Tibial nerve (tissue), 4 donors: ENCODE data around the gene FBXL17. TPM values are rescaled to one million over a fixed set of nuclear protein-coding genes. Genes with fewer than 3 reads are reported as not detected.

Source experiments
- DNase-seq, 2 donors: peaks; one replicate each; pipeline ENCODE4 v3.0.0-alpha.2; 2019; ENCODE audit warnings: low spot score in 2 of 2
- H3K27ac ChIP-seq, 4 donors: fragments of 200-600 bp; sonication (generic) in 3 of 4; one replicate each; pipeline ENCODE4 v1.5.1; 2017 to 2019; ENCODE audit warnings: mild to moderate bottlenecking in 1 of 4
- H3K27me3 ChIP-seq, 2 donors: fragments of 200-600 bp; sonication (generic) in 1 of 2; one replicate each; pipeline versions ENCODE4 v1.5.1 to v1.6.0; 2017 to 2019
- H3K36me3 ChIP-seq, 3 donors: fragments of 200-600 bp; sonication (generic); one replicate each; pipeline ENCODE4 v1.5.1; 2018 to 2019
- H3K4me1 ChIP-seq, 4 donors: fragments of 200-600 bp; sonication (generic) in 3 of 4; one replicate each; pipeline ENCODE4 v1.5.1; 2017 to 2019
- H3K4me3 ChIP-seq, 4 donors: fragments of 200-600 bp; sonication (generic) in 3 of 4; one replicate each; pipeline ENCODE4 v1.5.1; 2017 to 2019; ENCODE audit warnings: mild to moderate bottlenecking in 1 of 4, moderate library complexity in 1 of 4
- H3K9me3 ChIP-seq, 4 donors: fragments of 200-600 bp; sonication (generic) in 3 of 4; one replicate each; pipeline ENCODE4 v1.5.1; 2017 to 2019
- CTCF ChIP-seq, 5 experiments: fragments of 200-600 bp in 3 of 5; fragments of 450-650 bp in 2 of 5; sonication (generic) in 3 of 5; IDR thresholded peaks; one replicate each; pipeline ENCODE4 v1.5.1; 2016 to 2019; ENCODE audit warnings: antibody characterized with exemption in 5 of 5, mild to moderate bottlenecking in 3 of 5, moderate library complexity in 2 of 5
- EP300 ChIP-seq, 2 donors: sonication (generic); formaldehyde crosslinking; IDR thresholded peaks; one replicate each; pipeline ENCODE4 v1.6.1; 2017; ENCODE audit warnings: antibody characterized with exemption in 2 of 2, mild to moderate bottlenecking in 1 of 2
- POLR2A ChIP-seq, 2 donors: fragments of 450-650 bp; IDR thresholded peaks; one replicate each; pipeline ENCODE4 v1.6.1; 2017; ENCODE audit warnings: antibody characterized with exemption in 2 of 2, mild to moderate bottlenecking in 2 of 2, moderate library complexity in 2 of 2
- WGBS, 2 donors: methylation state at CpG; one replicate each; pipeline ENCODE4 v1.1.5; 2018; 5-methylcytosine and 5-hydroxymethylcytosine counted together
- total RNA-seq, 4 donors: library from RNA; depleted of rRNA; stranded (reverse); fragments of >200 nt; gene quantifications; one replicate each; pipeline ENCODE4 v1.1.0, GENCODE V29; 2016

The FBXL17 gene
- total RNA-seq, 4 donors from 2014 or later = 16.5 to 19.0 (median 17.6) TPM

- no peaks in the 10 kb centered on the region for H3K9me3 ChIP-seq
- H3K4me3 ChIP-seq = no peak overlapping the region
- no peak overlapping the region for H3K27ac ChIP-seq
- H3K36me3 ChIP-seq = no peaks in the 10 kb centered on the region
- H3K27me3 ChIP-seq = no peaks in the 10 kb centered on the region
- no peak for TF ChIP-seq EP300 (IDR thresholded peaks at IDR 0.05)
- no peak for TF ChIP-seq CTCF (IDR thresholded peaks at IDR 0.05)
- TF ChIP-seq POLR2A (IDR thresholded peaks at IDR 0.05) = no peak
- H3K4me1 ChIP-seq = no peaks in the 10 kb centered on the region
- no peak for DNase-seq
- 84 to 90% methylated on average over 2 of the region's 2 CpGs for WGBS, 2 donors
Observed at GRCh38 chr5:108295578-108296368, 86.1 kb downstream of the FBXL17 start.

GRCh38 chr5:108280960-108281569 lies 100.8 kb downstream of the FBXL17 start:
- no peak overlapping the region for H3K4me3 ChIP-seq
- peaks cover 0 to 24% (median 0%) of the 10 kb centered on the region in 3 donors for H3K36me3 ChIP-seq
- H3K4me1 ChIP-seq = peaks cover 0 to 15% (median 0%) of the 10 kb centered on the region in 4 donors
- DNase-seq = no peak
- TF ChIP-seq EP300 (IDR thresholded peaks at IDR 0.05) (no peak), CTCF (IDR thresholded peaks at IDR 0.05) (no peak), POLR2A (IDR thresholded peaks at IDR 0.05) (no peak)
- H3K27ac ChIP-seq = no peak overlapping the region
- no peaks in the 10 kb centered on the region for H3K27me3 ChIP-seq
- peaks cover 0 to 37% (median 3%) of the 10 kb centered on the region in 4 donors for H3K9me3 ChIP-seq

GRCh38 chr5:108280248-108280647 lies 101.7 kb downstream of the FBXL17 start:
- peaks cover 0 to 36% (median 3%) of the 10 kb centered on the region in 4 donors for H3K9me3 ChIP-seq
- H3K4me1 ChIP-seq = peaks cover 0 to 15% (median 0%) of the 10 kb centered on the region in 4 donors
- H3K36me3 ChIP-seq = peaks cover 0 to 18% (median 0%) of the 10 kb centered on the region in 3 donors
- H3K27me3 ChIP-seq = no peaks in the 10 kb centered on the region
- H3K27ac ChIP-seq = no peak overlapping the region
- no peak for DNase-seq
- TF ChIP-seq POLR2A (IDR thresholded peaks at IDR 0.05) = no peak
- TF ChIP-seq EP300 (IDR thresholded peaks at IDR 0.05) = no peak
- no peak for TF ChIP-seq CTCF (IDR thresholded peaks at IDR 0.05)
- no peak overlapping the region for H3K4me3 ChIP-seq

- no peak for TF ChIP-seq POLR2A (IDR thresholded peaks at IDR 0.05)
- TF ChIP-seq CTCF (IDR thresholded peaks at IDR 0.05) = no peak
- TF ChIP-seq EP300 (IDR thresholded peaks at IDR 0.05) = no peak
- 92 to 96% methylated on average over 3 of the region's 3 CpGs for WGBS, 2 donors
- H3K4me3 ChIP-seq = no peak overlapping the region
- no peak overlapping the region for H3K27ac ChIP-seq
- peaks cover 0 to 15% (median 0%) of the 10 kb centered on the region in 4 donors for H3K4me1 ChIP-seq
- H3K36me3 ChIP-seq = peaks cover 0 to 5% (median 0%) of the 10 kb centered on the region in 3 donors
- no peak for DNase-seq
- no peaks in the 10 kb centered on the region for H3K27me3 ChIP-seq
- H3K9me3 ChIP-seq = peaks cover 0 to 19% (median 3%) of the 10 kb centered on the region in 4 donors
Observed at GRCh38 chr5:108278285-108279240, 103.3 kb downstream of the FBXL17 start.
